ENCODE data around the gene CGB2. TPM values are rescaled to one million over a fixed set of nuclear protein-coding genes. Genes with fewer than 3 reads are reported as not detected.

CGB2 gene
- total and polyA plus RNA-seq, 2 donors from 2014 or later, result not detected

DNA sequence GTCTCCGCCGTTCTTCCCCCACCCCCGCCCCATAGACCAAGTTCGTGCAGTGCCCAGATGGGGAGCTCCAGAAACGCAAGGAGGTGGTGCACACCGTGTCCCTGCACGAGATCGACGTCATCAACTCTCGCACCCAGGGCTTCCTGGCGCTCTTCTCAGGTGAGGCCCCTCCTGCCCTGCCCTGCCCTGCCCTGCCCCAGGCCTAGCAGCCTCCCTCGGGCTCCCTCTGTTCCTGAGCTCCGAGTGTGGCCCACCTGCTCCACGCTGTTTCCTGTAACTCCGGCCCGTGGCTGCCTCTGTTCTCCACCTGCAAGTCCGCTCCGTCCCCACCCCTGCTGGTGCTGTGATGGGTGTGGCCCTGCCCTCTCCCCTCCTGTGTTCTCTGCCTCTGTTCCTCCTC is 21.2 kb upstream of the CGB2 start:
- H3K27me3 ChIP-seq (ENCODE audit: control insufficient read depth, insufficient read depth, low read length), result no peaks in the 10 kb centered on the region
- intact Hi-C loops (cut with DNase I), result no loop called here
- no peaks in the 10 kb centered on the region for H3K4me1 ChIP-seq (ENCODE audit: control insufficient read depth in 2 of 3, insufficient read depth in 2 of 3, low read depth in 1 of 3, low read length in 3 of 3)
- H3K9ac ChIP-seq (ENCODE audit: low read length in 3 of 3), result no peak overlapping the region
- H3K9me3 ChIP-seq (ENCODE audit: control insufficient read depth in 2 of 3, insufficient read depth in 1 of 3, low read length in 3 of 3), result no peaks in the 10 kb centered on the region
- H3K27ac ChIP-seq (ENCODE audit: low read depth in 2 of 2, low read length in 2 of 2), result no peak overlapping the region
- DNase-seq (no peak), FAIRE-seq (no peak)
- TF ChIP-seq, protein P1, sequence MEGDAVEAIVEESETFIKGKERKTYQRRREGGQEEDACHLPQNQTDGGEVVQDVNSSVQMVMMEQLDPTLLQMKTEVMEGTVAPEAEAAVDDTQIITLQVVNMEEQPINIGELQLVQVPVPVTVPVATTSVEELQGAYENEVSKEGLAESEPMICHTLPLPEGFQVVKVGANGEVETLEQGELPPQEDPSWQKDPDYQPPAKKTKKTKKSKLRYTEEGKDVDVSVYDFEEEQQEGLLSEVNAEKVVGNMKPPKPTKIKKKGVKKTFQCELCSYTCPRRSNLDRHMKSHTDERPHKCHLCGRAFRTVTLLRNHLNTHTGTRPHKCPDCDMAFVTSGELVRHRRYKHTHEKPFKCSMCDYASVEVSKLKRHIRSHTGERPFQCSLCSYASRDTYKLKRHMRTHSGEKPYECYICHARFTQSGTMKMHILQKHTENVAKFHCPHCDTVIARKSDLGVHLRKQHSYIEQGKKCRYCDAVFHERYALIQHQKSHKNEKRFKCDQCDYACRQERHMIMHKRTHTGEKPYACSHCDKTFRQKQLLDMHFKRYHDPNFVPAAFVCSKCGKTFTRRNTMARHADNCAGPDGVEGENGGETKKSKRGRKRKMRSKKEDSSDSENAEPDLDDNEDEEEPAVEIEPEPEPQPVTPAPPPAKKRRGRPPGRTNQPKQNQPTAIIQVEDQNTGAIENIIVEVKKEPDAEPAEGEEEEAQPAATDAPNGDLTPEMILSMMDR (IDR thresholded peaks at IDR 0.05; ENCODE audit: borderline replicate concordance, extremely low read depth, insufficient read depth), result no peak
- H3K4me3 ChIP-seq (ENCODE audit: low read length in 3 of 3), result no peak overlapping the region
- peaks cover 0 to 20% (median 16%) of the 10 kb centered on the region in 3 donors for H3K36me3 ChIP-seq (ENCODE audit: control insufficient read depth in 2 of 3, insufficient read depth in 3 of 3, low read length in 3 of 3)

GRCh38 chr19:49011194-49011593 is 20.5 kb upstream of the CGB2 start:
- Histone ChIP-seq H3K36me3 (ENCODE audit: control insufficient read depth in 2 of 3, insufficient read depth in 3 of 3, low read length in 3 of 3) (peaks cover 0 to 18% (median 15%) of the 10 kb centered on the region in 3 donors), H3K27ac (ENCODE audit: low read depth in 2 of 2, low read length in 2 of 2) (no peak overlapping the region), H3K9me3 (ENCODE audit: control insufficient read depth in 2 of 3, insufficient read depth in 1 of 3, low read length in 3 of 3) (no peaks in the 10 kb centered on the region), H3K4me1 (ENCODE audit: control insufficient read depth in 2 of 3, insufficient read depth in 2 of 3, low read depth in 1 of 3, low read length in 3 of 3) (no peaks in the 10 kb centered on the region), H3K9ac (ENCODE audit: low read length in 3 of 3) (no peak overlapping the region), H3K4me3 (ENCODE audit: low read length in 3 of 3) (no peak overlapping the region), H3K27me3 (ENCODE audit: control insufficient read depth, insufficient read depth, low read length) (no peaks in the 10 kb centered on the region)
- TF ChIP-seq, protein P1 (IDR thresholded peaks at IDR 0.05; ENCODE audit: borderline replicate concordance, extremely low read depth, insufficient read depth), result no peak
- FAIRE-seq (no peak), DNase-seq (no peak)
- intact Hi-C loops (cut with DNase I), result no loop called here

DNA sequence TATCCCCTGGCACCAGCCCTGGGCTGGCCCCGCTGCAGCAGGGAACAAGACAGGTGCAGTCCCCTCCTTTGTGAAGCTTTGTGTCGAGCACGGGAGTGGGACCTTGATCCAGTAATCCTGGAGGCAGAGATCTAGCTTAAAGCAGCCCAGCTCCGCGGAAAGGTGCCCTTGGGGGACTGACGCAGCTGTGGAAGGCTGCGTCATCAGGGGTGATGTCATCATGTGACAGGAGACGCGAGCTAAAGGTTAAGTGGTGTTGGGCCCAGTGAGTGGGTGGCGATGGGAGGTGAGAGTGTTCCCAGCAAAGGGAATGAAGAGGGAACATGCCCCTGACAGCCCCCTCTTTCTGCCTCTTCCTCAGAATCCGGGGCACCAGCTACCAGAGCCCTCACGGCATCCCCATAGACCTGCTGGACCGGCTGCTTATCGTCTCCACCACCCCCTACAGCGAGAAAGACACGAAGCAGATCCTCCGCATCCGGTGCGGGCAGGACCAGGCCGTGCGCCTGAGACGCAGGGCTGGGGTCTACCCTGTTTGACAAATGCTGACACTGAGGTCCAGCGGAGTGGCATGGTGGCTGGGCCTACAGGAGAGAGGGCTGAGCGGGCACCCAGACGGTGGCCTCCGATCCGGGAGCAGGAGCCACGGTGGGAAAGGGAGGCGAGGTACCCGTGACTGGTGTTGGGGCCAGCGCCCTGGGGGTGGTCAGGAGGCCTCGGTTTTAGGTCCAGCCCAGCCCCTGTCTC is 17.4 kb upstream of the CGB2 start:
- Histone ChIP-seq H3K4me3 (ENCODE audit: low read length in 3 of 3) (no peak overlapping the region), H3K36me3 (ENCODE audit: control insufficient read depth in 2 of 3, insufficient read depth in 3 of 3, low read length in 3 of 3) (peaks cover 0 to 12% (median 2%) of the 10 kb centered on the region in 3 donors), H3K4me1 (ENCODE audit: control insufficient read depth in 2 of 3, insufficient read depth in 2 of 3, low read depth in 1 of 3, low read length in 3 of 3) (peaks cover 0 to 6% (median 0%) of the 10 kb centered on the region in 3 donors), H3K27ac (ENCODE audit: low read depth in 2 of 2, low read length in 2 of 2) (no peak overlapping the region), H3K9ac (ENCODE audit: low read length in 3 of 3) (no peak overlapping the region), H3K9me3 (ENCODE audit: control insufficient read depth in 2 of 3, insufficient read depth in 1 of 3, low read length in 3 of 3) (no peaks in the 10 kb centered on the region), H3K27me3 (ENCODE audit: control insufficient read depth, insufficient read depth, low read length) (no peaks in the 10 kb centered on the region)
- FAIRE-seq (no peak), DNase-seq (no peak)
- TF ChIP-seq, protein P1 (IDR thresholded peaks at IDR 0.05; ENCODE audit: borderline replicate concordance, extremely low read depth, insufficient read depth), result no peak
- intact Hi-C loops (cut with DNase I), result no loop called here

Data from kidney (tissue), 14 donors.